IPS-15b (cell line): Measurements from ENCODE around the gene SMARCB1.

Source experiments
- H3K27me3 ChIP-seq: one replicate; pipeline ENCODE4 v1.6.1; 2013; ENCODE audit warnings: low read length; ENCODE audit not compliant: control insufficient read depth, insufficient read depth
- H3K36me3 ChIP-seq: one replicate; pipeline ENCODE4 v1.6.1; 2013; ENCODE audit warnings: low read length; ENCODE audit not compliant: control insufficient read depth, insufficient read depth
- H3K4me1 ChIP-seq: one replicate; pipeline ENCODE4 v1.6.1; 2013; ENCODE audit warnings: mild to moderate bottlenecking, low read length; ENCODE audit not compliant: control insufficient read depth, insufficient read depth
- H3K4me3 ChIP-seq: one replicate; pipeline ENCODE4 v1.5.1; 2013; ENCODE audit warnings: low read depth, low read length
- H3K9ac ChIP-seq: one replicate; pipeline ENCODE4 v1.6.1; 2013; ENCODE audit warnings: low read depth, mild to moderate bottlenecking, low read length
- H3K9me3 ChIP-seq: one replicate; pipeline ENCODE4 v1.6.1; 2013; ENCODE audit warnings: mild to moderate bottlenecking, low read length; ENCODE audit not compliant: control insufficient read depth, insufficient read depth

SMARCB1 gene

DNA sequence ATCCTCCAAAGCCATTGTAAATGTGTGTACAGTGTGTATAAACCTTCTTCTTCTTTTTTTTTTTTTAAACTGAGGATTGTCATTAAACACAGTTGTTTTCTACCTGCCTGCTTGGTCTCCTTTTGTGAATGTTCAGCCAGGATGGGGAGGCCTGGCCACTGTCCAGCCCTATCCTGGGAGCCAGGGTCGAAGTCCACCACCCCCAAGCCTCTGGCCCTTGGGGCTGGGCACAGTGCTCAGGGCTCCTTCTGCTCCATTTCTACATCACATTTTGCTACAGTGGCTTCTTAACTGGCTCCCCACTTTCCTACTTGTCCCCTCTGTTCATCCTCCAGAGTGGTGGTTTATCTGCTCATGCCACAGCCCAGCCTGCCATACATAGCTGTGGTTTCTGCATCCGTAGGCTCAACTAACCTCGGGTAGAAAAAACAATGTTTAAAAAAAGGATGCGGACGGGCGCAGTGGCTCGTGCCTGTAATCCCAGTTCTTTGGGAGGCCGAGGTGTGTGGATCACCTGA, 2.5 kb upstream of the SMARCB1 start:
- peaks cover 2% of the 10 kb centered on the region for H3K4me1 ChIP-seq
- peaks cover 3% of the 10 kb centered on the region for H3K36me3 ChIP-seq
- no peaks in the 10 kb centered on the region for H3K27me3 ChIP-seq
- no peak overlapping the region for H3K4me3 ChIP-seq
- no peaks in the 10 kb centered on the region for H3K9me3 ChIP-seq
- no peak overlapping the region for H3K9ac ChIP-seq

DNA sequence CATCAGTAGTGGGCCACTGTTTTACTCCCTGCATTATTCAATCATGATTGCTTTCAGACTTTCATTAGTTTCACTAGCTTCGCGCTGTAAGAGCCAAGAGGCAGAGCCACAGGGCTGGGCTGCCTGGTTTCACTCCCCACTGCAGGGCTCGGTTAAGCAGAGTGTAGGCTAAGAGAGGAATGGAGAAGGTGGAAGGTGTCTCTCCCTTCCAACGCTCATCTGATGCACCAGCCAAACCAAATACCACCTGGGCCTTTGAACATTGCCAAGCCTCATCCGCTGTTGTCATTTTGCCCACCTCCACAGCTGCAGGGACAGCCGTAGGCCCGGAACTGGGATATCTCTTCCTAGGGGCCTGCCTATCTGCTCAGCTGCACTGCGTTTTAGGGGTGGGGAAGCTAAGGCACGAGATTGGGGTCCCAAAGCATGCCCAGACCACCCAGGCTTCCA, 480 bp upstream of the SMARCB1 start:
- H3K4me1 ChIP-seq, result peaks cover 7% of the 10 kb centered on the region
- H3K9ac ChIP-seq, result peak overlapping the region; percentile 62

DNA sequence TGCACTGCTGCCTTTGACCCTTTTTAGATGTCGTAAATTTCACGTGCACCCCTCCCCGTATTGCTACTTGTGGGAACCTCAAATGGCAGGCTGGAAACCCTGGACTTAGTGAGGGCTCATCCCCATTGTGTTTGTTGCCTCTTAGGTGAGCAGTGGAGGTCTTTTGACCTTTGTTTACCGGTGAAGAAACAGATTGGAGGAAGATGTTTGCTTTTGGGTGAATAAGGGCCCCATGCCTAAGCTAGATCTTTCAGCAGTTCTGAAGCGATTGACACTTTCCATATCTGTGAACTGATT, 782 bp downstream of the SMARCB1 start:
- Histone ChIP-seq H3K9me3 (no peaks in the 10 kb centered on the region), H3K4me1 (peaks cover 7% of the 10 kb centered on the region), H3K4me3 (peak overlapping the region; percentile 92), H3K36me3 (peaks cover 11% of the 10 kb centered on the region), H3K9ac (peak overlapping the region; percentile 79), H3K27me3 (no peaks in the 10 kb centered on the region)

More for the DNA sequence above, 480 bp upstream of the SMARCB1 start:
- Histone ChIP-seq H3K9me3 (no peaks in the 10 kb centered on the region), H3K27me3 (no peaks in the 10 kb centered on the region), H3K4me3 (peak overlapping the region; percentile 54), H3K36me3 (peaks cover 4% of the 10 kb centered on the region)

DNA sequence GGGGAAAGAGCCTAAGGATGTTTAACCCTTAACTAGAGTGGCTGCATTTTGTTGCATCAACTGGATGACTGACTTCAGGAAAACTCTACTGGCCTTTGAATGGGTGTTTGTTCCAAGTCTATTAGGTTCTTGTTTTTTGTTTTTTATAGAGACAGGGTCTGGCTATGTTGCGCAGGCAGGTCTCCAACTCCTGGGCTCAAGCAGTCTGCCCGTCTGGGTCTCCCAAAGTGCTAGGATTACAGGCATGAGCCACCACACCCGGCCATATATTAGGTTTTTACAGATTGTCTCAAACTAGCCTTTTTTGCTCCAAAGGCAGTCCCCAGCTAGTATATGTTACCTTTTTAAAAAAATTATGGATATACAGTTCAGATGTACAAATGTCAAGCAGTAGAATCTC, 1.1 kb downstream of the SMARCB1 start:
- H3K9me3 ChIP-seq, result no peaks in the 10 kb centered on the region
- peak overlapping the region; percentile 79 for H3K9ac ChIP-seq
- peak overlapping the region; percentile 92 for H3K4me3 ChIP-seq
- H3K36me3 ChIP-seq, result peaks cover 9% of the 10 kb centered on the region
- peaks cover 7% of the 10 kb centered on the region for H3K4me1 ChIP-seq
- no peaks in the 10 kb centered on the region for H3K27me3 ChIP-seq

DNA sequence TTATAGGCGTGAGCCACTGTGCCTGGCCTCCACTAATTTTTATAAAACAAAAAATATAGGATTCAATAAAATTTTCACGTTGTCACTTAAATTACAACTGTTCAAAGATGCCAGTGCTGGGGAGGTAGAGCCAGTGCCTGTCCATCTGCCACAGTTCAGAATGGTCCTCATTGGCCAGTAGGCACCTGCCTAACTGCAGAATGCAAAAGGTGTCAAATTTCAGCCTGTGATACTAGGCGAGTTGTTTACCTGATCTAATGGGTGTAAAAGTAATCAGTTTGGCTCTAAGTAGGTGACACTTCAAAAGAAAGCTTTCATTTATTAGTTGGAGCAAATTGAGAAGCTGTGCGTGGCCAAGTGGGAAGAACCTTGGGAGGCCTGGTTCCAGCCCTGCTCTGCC, 2.4 kb downstream of the SMARCB1 start:
- Histone ChIP-seq H3K27me3 (no peaks in the 10 kb centered on the region), H3K4me3 (no peak overlapping the region), H3K9ac (no peak overlapping the region), H3K36me3 (peaks cover 12% of the 10 kb centered on the region), H3K4me1 (peaks cover 7% of the 10 kb centered on the region), H3K9me3 (no peaks in the 10 kb centered on the region)

DNA sequence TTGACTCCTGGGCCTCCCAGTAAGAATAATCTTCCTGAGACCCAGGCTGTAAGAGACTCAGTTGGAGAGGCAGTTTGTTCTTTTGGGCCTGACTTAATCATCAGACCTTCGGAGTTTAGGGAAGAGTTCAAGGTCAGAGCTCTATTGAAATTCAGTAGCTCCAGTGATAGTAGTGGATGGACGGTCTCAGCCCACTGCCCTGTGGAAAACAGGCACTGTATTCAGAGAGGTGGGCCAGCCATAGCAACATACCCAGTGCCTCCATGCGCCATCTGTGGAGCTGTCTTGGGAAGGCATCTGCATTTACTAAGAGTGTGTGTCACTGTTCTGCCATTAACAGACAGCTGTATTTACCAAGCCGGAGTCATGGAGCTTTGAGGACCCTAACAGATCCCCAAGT, 2.9 kb downstream of the SMARCB1 start:
- Histone ChIP-seq H3K4me3 (no peak overlapping the region), H3K36me3 (peaks cover 12% of the 10 kb centered on the region), H3K4me1 (peaks cover 7% of the 10 kb centered on the region), H3K9ac (no peak overlapping the region), H3K9me3 (no peaks in the 10 kb centered on the region), H3K27me3 (no peaks in the 10 kb centered on the region)

DNA sequence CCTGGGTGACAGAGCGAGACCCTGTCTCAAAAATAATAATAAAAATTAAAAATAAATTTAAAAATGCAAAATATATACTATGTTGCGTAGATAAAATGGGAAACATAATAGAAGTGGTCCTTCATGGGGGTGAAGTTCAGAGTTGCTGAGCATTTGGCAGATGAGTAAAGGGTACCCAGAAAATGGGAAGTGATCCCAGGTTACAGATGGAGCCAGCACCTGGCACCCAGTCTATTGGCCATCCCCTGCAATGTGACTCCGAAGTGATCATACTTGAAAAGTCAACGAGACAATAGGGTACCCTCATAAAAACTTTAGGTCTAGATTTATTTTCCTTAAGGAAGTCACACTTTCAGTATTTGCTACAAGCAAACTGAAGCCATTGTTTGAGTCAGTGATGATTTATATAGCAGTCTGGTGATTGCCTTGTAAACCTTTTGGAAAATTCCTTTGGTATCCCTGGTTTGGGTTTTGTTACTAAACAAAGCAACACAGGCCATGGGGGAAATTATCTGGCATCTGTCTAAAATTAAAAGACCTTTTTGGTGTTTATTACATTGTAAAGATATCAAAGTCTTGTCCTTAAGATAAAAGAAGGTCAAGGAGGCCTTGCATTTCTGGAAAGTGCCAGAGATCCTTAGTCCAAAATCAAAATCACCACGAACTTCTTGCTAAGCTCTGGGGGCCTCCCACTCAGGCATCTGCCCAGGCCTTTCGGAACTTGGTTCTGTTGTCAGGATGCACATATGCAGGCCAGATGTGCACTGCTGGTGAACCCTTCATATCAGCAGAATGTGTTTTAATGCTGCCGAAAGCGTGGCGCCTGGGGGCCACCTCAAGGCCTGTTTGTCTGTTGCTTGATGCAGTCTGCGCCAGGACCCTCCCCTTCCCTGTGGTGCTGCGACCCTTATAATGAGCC, 4.3 kb downstream of the SMARCB1 start:
- no peaks in the 10 kb centered on the region for H3K27me3 ChIP-seq
- no peak overlapping the region for H3K4me3 ChIP-seq
- H3K9me3 ChIP-seq, result no peaks in the 10 kb centered on the region
- peaks cover 7% of the 10 kb centered on the region for H3K4me1 ChIP-seq
- peaks cover 12% of the 10 kb centered on the region for H3K36me3 ChIP-seq
- no peak overlapping the region for H3K9ac ChIP-seq

DNA sequence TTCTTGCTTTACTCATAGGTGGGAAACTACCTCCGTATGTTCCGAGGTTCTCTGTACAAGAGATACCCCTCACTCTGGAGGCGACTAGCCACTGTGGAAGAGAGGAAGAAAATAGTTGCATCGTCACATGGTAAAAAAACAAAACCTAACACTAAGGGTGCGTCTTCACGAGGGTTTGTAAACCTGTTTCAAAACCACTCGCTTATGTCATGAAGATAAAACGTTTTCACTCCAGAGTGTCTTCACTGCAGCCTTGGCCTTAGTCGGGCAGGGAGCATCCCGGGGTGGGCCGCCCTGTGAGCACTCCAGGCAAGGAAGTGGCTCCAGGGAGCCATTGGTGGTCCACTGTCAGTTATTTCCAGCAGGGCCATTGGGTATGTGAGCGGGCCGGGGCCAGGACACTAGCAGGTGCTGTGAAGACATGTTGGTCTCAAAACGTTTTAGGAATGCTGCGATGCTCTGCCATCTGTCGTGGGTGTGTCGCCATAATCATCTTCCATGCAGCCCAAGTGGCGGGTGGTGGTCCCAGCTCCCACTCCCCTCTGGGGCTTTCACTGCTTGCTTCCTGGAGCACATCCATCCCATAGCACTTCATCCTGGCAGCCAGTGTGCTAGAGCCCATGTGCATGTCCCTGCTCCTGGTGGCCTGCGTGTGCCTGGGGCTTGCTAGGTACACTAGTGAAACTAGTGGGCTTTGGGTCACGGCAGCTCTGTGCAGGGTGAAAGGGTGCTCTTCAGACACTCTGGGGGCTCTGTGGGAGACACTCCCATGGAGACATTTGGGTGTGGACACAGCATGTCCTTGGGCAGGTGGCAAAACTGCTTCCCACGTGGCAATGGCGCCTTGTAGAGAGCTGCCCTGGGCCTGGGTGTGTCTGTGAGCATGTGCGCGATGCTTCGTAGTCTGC, 5.2 kb downstream of the SMARCB1 start:
- H3K4me1 ChIP-seq, result peaks cover 7% of the 10 kb centered on the region
- no peaks in the 10 kb centered on the region for H3K9me3 ChIP-seq
- H3K36me3 ChIP-seq, result peaks cover 16% of the 10 kb centered on the region
- no peak overlapping the region for H3K9ac ChIP-seq
- no peak overlapping the region for H3K4me3 ChIP-seq
- H3K27me3 ChIP-seq, result no peaks in the 10 kb centered on the region

DNA sequence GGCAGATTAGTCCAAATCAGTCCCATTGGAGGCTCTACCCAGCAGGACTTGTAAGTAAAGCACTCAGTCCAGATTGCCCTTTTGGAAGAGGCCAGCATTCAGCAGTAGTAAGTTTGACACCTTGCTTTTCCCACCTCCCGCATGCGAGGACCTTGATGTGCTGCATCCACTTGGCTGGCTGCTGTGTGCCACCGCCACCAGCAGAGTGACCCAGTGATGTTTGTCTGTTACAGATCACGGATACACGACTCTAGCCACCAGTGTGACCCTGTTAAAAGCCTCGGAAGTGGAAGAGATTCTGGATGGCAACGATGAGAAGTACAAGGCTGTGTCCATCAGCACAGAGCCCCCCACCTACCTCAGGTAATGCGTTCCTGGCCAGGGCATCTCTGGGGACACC, 6.6 kb downstream of the SMARCB1 start:
- no peak overlapping the region for H3K9ac ChIP-seq
- H3K36me3 ChIP-seq, result peaks cover 20% of the 10 kb centered on the region
- no peaks in the 10 kb centered on the region for H3K9me3 ChIP-seq
- no peak overlapping the region for H3K4me3 ChIP-seq
- H3K4me1 ChIP-seq, result peaks cover 7% of the 10 kb centered on the region
- no peaks in the 10 kb centered on the region for H3K27me3 ChIP-seq

DNA sequence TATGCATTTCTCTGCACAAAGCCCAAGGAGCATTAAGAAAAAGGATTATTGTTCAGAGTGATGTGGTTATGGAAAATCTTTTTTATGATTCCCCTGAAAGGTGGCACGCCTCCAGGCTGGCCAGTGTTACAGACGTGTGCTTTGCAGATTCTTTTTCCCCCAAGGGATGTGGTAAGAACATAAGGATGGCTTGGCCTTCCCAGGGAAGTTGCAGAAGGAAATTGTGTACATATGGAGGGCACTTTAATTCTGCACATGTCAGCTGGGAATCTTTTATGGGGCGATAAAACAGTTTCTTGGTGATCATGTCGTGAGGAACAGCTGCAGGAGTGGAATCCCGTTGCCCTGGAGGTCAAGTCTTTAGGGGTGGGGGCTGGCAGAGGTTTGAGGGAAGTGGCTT, 9.7 kb downstream of the SMARCB1 start:
- Histone ChIP-seq H3K4me1 (no peaks in the 10 kb centered on the region), H3K9ac (no peak overlapping the region), H3K36me3 (peaks cover 33% of the 10 kb centered on the region), H3K9me3 (no peaks in the 10 kb centered on the region), H3K27me3 (no peaks in the 10 kb centered on the region), H3K4me3 (no peak overlapping the region)

DNA sequence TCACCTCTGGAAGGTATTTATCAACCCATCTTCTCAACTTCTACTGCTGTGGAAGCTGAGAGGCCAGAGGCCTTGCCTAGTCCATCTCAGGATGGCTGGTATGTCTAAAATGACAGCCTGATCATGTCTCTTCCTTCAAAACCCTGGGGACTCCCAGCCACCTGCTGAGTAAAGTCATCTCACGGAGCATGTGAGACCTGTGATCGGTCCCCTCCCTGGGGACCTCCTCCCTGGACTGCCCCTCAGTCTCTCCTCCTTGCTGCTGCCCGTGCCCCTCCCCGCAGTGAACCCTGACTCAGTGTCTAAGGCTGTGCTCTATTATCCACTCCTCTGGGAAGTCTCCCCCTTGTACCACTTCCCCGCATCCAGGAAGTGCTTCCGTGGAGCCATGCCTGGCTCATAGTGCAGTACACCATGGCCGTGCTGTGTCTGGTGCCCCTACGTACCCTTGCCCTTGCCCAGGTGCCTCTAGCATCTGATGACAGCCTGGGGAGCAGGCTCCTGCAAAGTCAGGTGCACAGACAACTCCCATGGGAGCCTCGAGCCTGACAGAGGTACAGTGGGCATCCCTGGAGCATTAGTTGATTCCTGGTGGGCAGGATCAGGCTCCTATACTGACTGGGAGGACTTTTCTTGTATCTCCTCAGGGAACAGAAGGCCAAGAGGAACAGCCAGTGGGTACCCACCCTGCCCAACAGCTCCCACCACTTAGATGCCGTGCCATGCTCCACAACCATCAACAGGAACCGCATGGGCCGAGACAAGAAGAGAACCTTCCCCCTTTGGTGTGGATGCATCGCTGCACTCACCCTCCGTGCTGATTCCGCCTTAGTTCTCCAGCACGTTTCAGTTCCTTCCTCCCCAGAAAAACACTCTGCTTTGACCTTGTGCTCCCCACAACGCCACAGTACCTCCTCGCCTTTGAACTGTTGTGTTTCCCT, 13.8 kb downstream of the SMARCB1 start:
- Histone ChIP-seq H3K4me1 (no peaks in the 10 kb centered on the region), H3K27me3 (no peaks in the 10 kb centered on the region), H3K9ac (no peak overlapping the region), H3K9me3 (no peaks in the 10 kb centered on the region), H3K4me3 (no peak overlapping the region), H3K36me3 (peaks cover 49% of the 10 kb centered on the region)
